ENCODE data around the gene OR6M1. TPM values are rescaled to one million over a fixed set of nuclear protein-coding genes. Genes with fewer than 3 reads are reported as not detected.

OR6M1 gene
- total and polyA plus RNA-seq, 2 donors = not detected

DNA sequence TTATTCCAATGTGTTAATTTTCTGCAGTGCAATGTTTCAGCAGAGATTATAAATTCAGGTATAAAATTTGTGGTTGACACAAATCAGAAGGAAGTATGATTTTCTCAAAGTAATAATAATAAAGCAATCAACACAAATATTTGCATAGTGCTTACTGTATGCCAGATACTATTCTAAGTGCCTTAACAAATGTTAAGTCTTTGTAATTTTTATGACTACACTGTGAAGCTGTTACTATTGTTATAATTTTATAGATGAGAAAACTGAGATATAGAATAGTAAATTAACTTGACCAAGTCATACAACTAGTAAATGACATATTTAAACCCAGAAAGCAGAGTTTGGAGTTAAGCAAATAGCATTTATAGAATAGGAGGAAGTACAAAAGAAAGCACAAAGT is 35.4 kb downstream of the OR6M1 start:
- no peak for DNase-seq (ENCODE audit: low read depth in 6 of 9, low spot score in 9 of 9)
- Histone ChIP-seq H3K9me3 (ENCODE audit: control insufficient read depth in 2 of 2, insufficient read depth in 1 of 2, low read length in 1 of 2) (no peaks in the 10 kb centered on the region), H3K4me1 (ENCODE audit: control insufficient read depth in 2 of 2, insufficient read depth in 2 of 2, low read length in 2 of 2) (no peaks in the 10 kb centered on the region), H3K4me3 (ENCODE audit: low read length in 2 of 2) (no peak overlapping the region), H3K27ac (ENCODE audit: low read depth in 1 of 2, low read length in 1 of 2) (no peak overlapping the region), H3K27me3 (ENCODE audit: control insufficient read depth in 2 of 2, insufficient read depth in 1 of 2, low read length in 1 of 2) (peaks cover 0 to 2% of the 10 kb centered on the region in 2 donors), H3K36me3 (ENCODE audit: control insufficient read depth in 2 of 2, insufficient read depth in 2 of 2, low read length in 1 of 2) (no peaks in the 10 kb centered on the region)

DNA sequence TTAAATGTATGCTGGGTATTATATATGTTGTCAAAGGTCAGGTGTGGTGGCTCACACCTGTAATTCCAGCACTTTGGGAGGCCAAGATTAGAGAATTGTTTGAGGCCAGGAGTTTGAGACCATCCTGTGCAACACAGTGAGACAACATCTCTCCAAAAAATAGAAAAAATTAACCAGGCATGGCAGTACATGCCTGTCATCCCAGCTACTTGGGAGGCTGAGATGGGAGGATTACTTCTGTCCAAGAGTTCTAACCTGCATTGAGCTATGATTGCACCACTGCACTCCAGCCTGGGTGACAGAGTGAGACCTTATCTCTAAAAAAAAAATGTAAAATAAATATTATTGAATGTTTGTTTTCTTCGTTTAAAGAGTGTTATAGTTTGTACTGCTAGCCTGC is 40.5 kb downstream of the OR6M1 start:
- WGBS = 84% methylated on average over 1 of the region's 1 CpG

DNA sequence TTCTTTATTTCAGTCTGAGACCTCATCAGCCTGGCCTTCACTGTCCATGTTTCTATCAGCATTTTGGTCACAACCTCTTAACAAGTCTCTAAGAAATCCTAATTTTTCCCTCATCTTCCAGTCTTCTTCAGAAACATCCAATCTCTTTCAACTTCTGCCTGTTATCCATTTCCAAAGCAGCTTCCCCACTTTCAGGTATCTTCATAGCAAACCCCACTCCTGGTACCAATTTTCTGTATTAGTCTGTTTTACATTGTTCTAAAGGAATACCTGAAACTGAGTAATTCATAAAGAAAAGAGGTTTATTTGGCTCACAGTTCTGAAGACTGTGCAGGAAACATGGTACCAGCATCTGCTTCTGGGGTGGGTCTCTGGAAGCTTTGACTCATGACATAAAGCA is 43.7 kb downstream of the OR6M1 start:
- Histone ChIP-seq H3K4me3 (ENCODE audit: low read length in 2 of 2) (no peak overlapping the region), H3K36me3 (ENCODE audit: control insufficient read depth in 2 of 2, insufficient read depth in 2 of 2, low read length in 1 of 2) (no peaks in the 10 kb centered on the region), H3K4me1 (ENCODE audit: control insufficient read depth in 2 of 2, insufficient read depth in 2 of 2, low read length in 2 of 2) (no peaks in the 10 kb centered on the region), H3K27me3 (ENCODE audit: control insufficient read depth in 2 of 2, insufficient read depth in 1 of 2, low read length in 1 of 2) (no peaks in the 10 kb centered on the region), H3K9me3 (ENCODE audit: control insufficient read depth in 2 of 2, insufficient read depth in 1 of 2, low read length in 1 of 2) (peaks cover 0 to 6% of the 10 kb centered on the region in 2 donors), H3K27ac (ENCODE audit: low read depth in 1 of 2, low read length in 1 of 2) (no peak overlapping the region)
- no peak for DNase-seq (ENCODE audit: low read depth in 6 of 9, low spot score in 9 of 9)

More for the DNA sequence above, 40.5 kb downstream of the OR6M1 start:
- no peaks in the 10 kb centered on the region for H3K27me3 ChIP-seq (ENCODE audit: control insufficient read depth in 2 of 2, insufficient read depth in 1 of 2, low read length in 1 of 2)
- peaks cover 0 to 6% of the 10 kb centered on the region in 2 donors for H3K9me3 ChIP-seq (ENCODE audit: control insufficient read depth in 2 of 2, insufficient read depth in 1 of 2, low read length in 1 of 2)
- no peaks in the 10 kb centered on the region for H3K4me1 ChIP-seq (ENCODE audit: control insufficient read depth in 2 of 2, insufficient read depth in 2 of 2, low read length in 2 of 2)
- H3K4me3 ChIP-seq (ENCODE audit: low read length in 2 of 2) = no peak overlapping the region
- no peak overlapping the region for H3K27ac ChIP-seq (ENCODE audit: low read depth in 1 of 2, low read length in 1 of 2)
- H3K36me3 ChIP-seq (ENCODE audit: control insufficient read depth in 2 of 2, insufficient read depth in 2 of 2, low read length in 1 of 2) = no peaks in the 10 kb centered on the region
- no peak for DNase-seq (ENCODE audit: low read depth in 6 of 9, low spot score in 9 of 9)

DNA sequence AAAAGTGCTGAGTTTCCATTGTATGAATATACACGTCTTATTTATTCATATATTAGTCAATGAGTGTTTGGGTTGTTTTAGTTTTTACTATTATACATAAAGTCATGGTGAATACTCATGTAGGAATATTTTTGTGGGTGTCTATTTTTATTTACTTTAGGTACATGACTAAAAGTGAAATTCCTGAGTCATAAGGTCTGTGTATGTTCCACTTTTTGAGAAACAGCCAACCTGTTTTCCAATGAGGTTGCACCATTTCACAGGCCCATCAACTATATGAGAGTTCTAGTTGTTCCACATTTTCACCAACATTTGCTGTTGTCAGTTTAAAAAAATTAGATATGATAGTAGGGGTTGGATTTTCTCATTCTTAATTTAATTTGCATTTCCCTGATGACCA is 45.3 kb downstream of the OR6M1 start:
- no peak for DNase-seq (ENCODE audit: low read depth in 6 of 9, low spot score in 9 of 9)
- H3K36me3 ChIP-seq (ENCODE audit: control insufficient read depth in 2 of 2, insufficient read depth in 2 of 2, low read length in 1 of 2) = no peaks in the 10 kb centered on the region
- WGBS = 92% methylated on average over 1 of the region's 1 CpG
- no peaks in the 10 kb centered on the region for H3K4me1 ChIP-seq (ENCODE audit: control insufficient read depth in 2 of 2, insufficient read depth in 2 of 2, low read length in 2 of 2)
- H3K9me3 ChIP-seq (ENCODE audit: control insufficient read depth in 2 of 2, insufficient read depth in 1 of 2, low read length in 1 of 2) = peaks cover 0 to 6% of the 10 kb centered on the region in 2 donors
- H3K4me3 ChIP-seq (ENCODE audit: low read length in 2 of 2) = no peak overlapping the region
- H3K27ac ChIP-seq (ENCODE audit: low read depth in 1 of 2, low read length in 1 of 2) = no peak overlapping the region
- H3K27me3 ChIP-seq (ENCODE audit: control insufficient read depth in 2 of 2, insufficient read depth in 1 of 2, low read length in 1 of 2) = no peaks in the 10 kb centered on the region

DNA sequence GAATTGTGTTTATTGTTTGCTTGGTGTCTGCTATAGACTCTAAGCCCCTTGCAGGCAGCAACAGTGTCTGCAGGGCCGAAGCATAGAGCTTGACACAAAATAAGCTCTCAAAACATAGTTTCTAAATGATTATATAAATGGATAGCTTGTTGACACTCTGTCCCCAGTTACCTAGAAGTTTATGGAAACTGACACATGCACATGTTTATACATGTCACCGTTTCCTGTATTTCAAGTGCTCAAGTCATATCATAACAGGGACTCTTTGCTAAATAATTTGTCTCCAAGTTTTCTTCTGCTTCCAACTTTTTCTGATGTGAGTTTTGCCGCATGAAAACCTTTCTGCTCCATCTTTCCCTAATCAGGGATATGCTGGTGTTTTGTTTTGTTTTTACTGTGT is 48.2 kb downstream of the OR6M1 start:
- Histone ChIP-seq H3K4me1 (ENCODE audit: control insufficient read depth in 2 of 2, insufficient read depth in 2 of 2, low read length in 2 of 2) (no peaks in the 10 kb centered on the region), H3K27ac (ENCODE audit: low read depth in 1 of 2, low read length in 1 of 2) (no peak overlapping the region), H3K4me3 (ENCODE audit: low read length in 2 of 2) (no peak overlapping the region), H3K36me3 (ENCODE audit: control insufficient read depth in 2 of 2, insufficient read depth in 2 of 2, low read length in 1 of 2) (no peaks in the 10 kb centered on the region), H3K9me3 (ENCODE audit: control insufficient read depth in 2 of 2, insufficient read depth in 1 of 2, low read length in 1 of 2) (peaks cover 0 to 6% of the 10 kb centered on the region in 2 donors), H3K27me3 (ENCODE audit: control insufficient read depth in 2 of 2, insufficient read depth in 1 of 2, low read length in 1 of 2) (no peaks in the 10 kb centered on the region)
- DNase-seq (ENCODE audit: low read depth in 6 of 9, low spot score in 9 of 9) = no peak
- WGBS = 90% methylated on average over 3 of the region's 3 CpGs

DNA sequence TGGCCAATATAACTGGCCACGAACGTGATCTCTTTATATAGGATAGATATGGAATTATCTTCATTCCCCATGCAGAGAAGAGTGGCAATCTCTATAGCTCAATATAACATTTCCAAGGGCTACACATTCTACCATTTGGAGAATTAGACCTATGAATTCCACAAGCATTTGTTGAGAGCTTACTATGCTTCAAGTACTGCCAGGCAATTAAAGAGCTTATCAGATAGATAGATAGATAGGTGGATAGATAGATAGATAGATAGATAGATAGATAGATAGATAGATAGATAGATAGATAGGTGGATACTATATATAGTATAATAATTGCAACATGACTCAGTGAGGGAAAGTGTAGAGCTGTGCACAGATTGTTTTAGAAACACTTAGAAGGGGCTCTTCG is 50.3 kb downstream of the OR6M1 start:
- 96% methylated on average over 3 of the region's 3 CpGs for WGBS
- H3K27me3 ChIP-seq (ENCODE audit: control insufficient read depth in 2 of 2, insufficient read depth in 1 of 2, low read length in 1 of 2) = no peaks in the 10 kb centered on the region
- H3K4me1 ChIP-seq (ENCODE audit: control insufficient read depth in 2 of 2, insufficient read depth in 2 of 2, low read length in 2 of 2) = no peaks in the 10 kb centered on the region
- DNase-seq (ENCODE audit: low read depth in 6 of 9, low spot score in 9 of 9) = no peak
- H3K4me3 ChIP-seq (ENCODE audit: low read length in 2 of 2) = no peak overlapping the region
- no peaks in the 10 kb centered on the region for H3K36me3 ChIP-seq (ENCODE audit: control insufficient read depth in 2 of 2, insufficient read depth in 2 of 2, low read length in 1 of 2)
- H3K27ac ChIP-seq (ENCODE audit: low read depth in 1 of 2, low read length in 1 of 2) = no peak overlapping the region
- no peaks in the 10 kb centered on the region for H3K9me3 ChIP-seq (ENCODE audit: control insufficient read depth in 2 of 2, insufficient read depth in 1 of 2, low read length in 1 of 2)

Other genes starting within 250 kb of the OR6M1 start
- gene SCN3B, start 151.7 kb downstream of the OR6M1 start, total RNA-seq = 0.14 TPM
- 0.84 TPM for gene SCN3B, start 151.7 kb downstream of the OR6M1 start, polyA plus RNA-seq
- gene ZNF202, start 64.7 kb downstream of the OR6M1 start, total RNA-seq = 5.7 TPM
- 10.7 TPM for gene ZNF202, start 64.7 kb downstream of the OR6M1 start, polyA plus RNA-seq
- gene OR6X1, start 51.8 kb downstream of the OR6M1 start, total RNA-seq = not detected
- gene OR6X1, start 51.8 kb downstream of the OR6M1 start, polyA plus RNA-seq = not detected
- not detected for gene TMEM225, start 79.3 kb upstream of the OR6M1 start, total RNA-seq
- gene TMEM225, start 79.3 kb upstream of the OR6M1 start, polyA plus RNA-seq = not detected
- gene OR8D4, start 95.8 kb upstream of the OR6M1 start, total RNA-seq = not detected
- gene OR8D4, start 95.8 kb upstream of the OR6M1 start, polyA plus RNA-seq = 0.02 TPM
- gene OR4D5, start 133.3 kb upstream of the OR6M1 start, total RNA-seq = not detected
- not detected for gene OR4D5, start 133.3 kb upstream of the OR6M1 start, polyA plus RNA-seq
- gene OR6T1, start 137.5 kb upstream of the OR6M1 start, total RNA-seq = not detected
- not detected for gene OR6T1, start 137.5 kb upstream of the OR6M1 start, polyA plus RNA-seq
- not detected for gene OR10S1, start 171.4 kb upstream of the OR6M1 start, total RNA-seq
- gene OR10S1, start 171.4 kb upstream of the OR6M1 start, polyA plus RNA-seq = not detected
- not detected for gene OR10G6, start 188.8 kb upstream of the OR6M1 start, total RNA-seq
- gene OR10G6, start 188.8 kb upstream of the OR6M1 start, polyA plus RNA-seq = not detected
- gene OR10G4, start 206.6 kb upstream of the OR6M1 start, total RNA-seq = not detected
- under 0.01 TPM for gene OR10G4, start 206.6 kb upstream of the OR6M1 start, polyA plus RNA-seq
- not detected for gene OR10G9, start 216.7 kb upstream of the OR6M1 start, total RNA-seq
- gene OR10G9, start 216.7 kb upstream of the OR6M1 start, polyA plus RNA-seq = not detected
- not detected for gene OR10G8, start 220.4 kb upstream of the OR6M1 start, total RNA-seq
- not detected for gene OR10G8, start 220.4 kb upstream of the OR6M1 start, polyA plus RNA-seq
- not detected for gene OR10G7, start 235.0 kb upstream of the OR6M1 start, total RNA-seq
- gene OR10G7, start 235.0 kb upstream of the OR6M1 start, polyA plus RNA-seq = not detected